ENCODE data around the gene TTLL11.

The TTLL11 gene

GRCh38 chr9:121871431-121872025, 221.6 kb downstream of the TTLL11 start:
- no peak overlapping the region for H3K9ac ChIP-seq (ENCODE audit: low read depth, low read length)
- H3K4me1 ChIP-seq (ENCODE audit: control insufficient read depth, insufficient read depth, low read length) = peaks cover 13% of the 10 kb centered on the region
- no peak overlapping the region for H3K4me3 ChIP-seq (ENCODE audit: low read length)
- no peaks in the 10 kb centered on the region for H3K9me3 ChIP-seq (replicated peaks; ENCODE audit: low read length)
- H3K27me3 ChIP-seq (ENCODE audit: control insufficient read depth, insufficient read depth, low read length) = no peaks in the 10 kb centered on the region
- no peak overlapping the region for H3K4me2 ChIP-seq (ENCODE audit: low read length)
- peaks cover 24% of the 10 kb centered on the region for H3K36me3 ChIP-seq (ENCODE audit: insufficient read depth, low read length)

GRCh38 chr9:121870271-121870670, 222.8 kb downstream of the TTLL11 start:
- no peaks in the 10 kb centered on the region for H3K9me3 ChIP-seq (replicated peaks; ENCODE audit: low read length)

GRCh38 chr9:121868626-121869025, 224.5 kb downstream of the TTLL11 start:
- Histone ChIP-seq H3K4me3 (ENCODE audit: low read length) (no peak overlapping the region), H3K9me3 (replicated peaks; ENCODE audit: low read length) (no peaks in the 10 kb centered on the region), H3K4me2 (ENCODE audit: low read length) (no peak overlapping the region), H3K36me3 (ENCODE audit: insufficient read depth, low read length) (peaks cover 24% of the 10 kb centered on the region), H3K4me1 (ENCODE audit: control insufficient read depth, insufficient read depth, low read length) (peaks cover 18% of the 10 kb centered on the region), H3K27me3 (ENCODE audit: control insufficient read depth, insufficient read depth, low read length) (no peaks in the 10 kb centered on the region), H3K9ac (ENCODE audit: low read depth, low read length) (no peak overlapping the region)

More at GRCh38 chr9:121870271-121870670, 222.8 kb downstream of the TTLL11 start:
- peaks cover 24% of the 10 kb centered on the region for H3K36me3 ChIP-seq (ENCODE audit: insufficient read depth, low read length)
- H3K27me3 ChIP-seq (ENCODE audit: control insufficient read depth, insufficient read depth, low read length) = no peaks in the 10 kb centered on the region
- H3K9ac ChIP-seq (ENCODE audit: low read depth, low read length) = no peak overlapping the region
- H3K4me3 ChIP-seq (ENCODE audit: low read length) = no peak overlapping the region
- H3K4me2 ChIP-seq (ENCODE audit: low read length) = no peak overlapping the region
- H3K4me1 ChIP-seq (ENCODE audit: control insufficient read depth, insufficient read depth, low read length) = peaks cover 9% of the 10 kb centered on the region

- Histone ChIP-seq H3K4me2 (ENCODE audit: low read length) (no peak overlapping the region), H3K36me3 (ENCODE audit: insufficient read depth, low read length) (peaks cover 30% of the 10 kb centered on the region), H3K9ac (ENCODE audit: low read depth, low read length) (no peak overlapping the region), H3K4me1 (ENCODE audit: control insufficient read depth, insufficient read depth, low read length) (peaks cover 17% of the 10 kb centered on the region), H3K9me3 (replicated peaks; ENCODE audit: low read length) (no peaks in the 10 kb centered on the region), H3K4me3 (ENCODE audit: low read length) (no peak overlapping the region), H3K27me3 (ENCODE audit: control insufficient read depth, insufficient read depth, low read length) (no peaks in the 10 kb centered on the region)
Observed at GRCh38 chr9:121866927-121867326, 226.2 kb downstream of the TTLL11 start.

GRCh38 chr9:121865884-121866283, 227.2 kb downstream of the TTLL11 start:
- Histone ChIP-seq H3K9ac (ENCODE audit: low read depth, low read length) (no peak overlapping the region), H3K36me3 (ENCODE audit: insufficient read depth, low read length) (peaks cover 30% of the 10 kb centered on the region), H3K9me3 (replicated peaks; ENCODE audit: low read length) (no peaks in the 10 kb centered on the region), H3K4me2 (ENCODE audit: low read length) (no peak overlapping the region), H3K27me3 (ENCODE audit: control insufficient read depth, insufficient read depth, low read length) (no peaks in the 10 kb centered on the region), H3K4me3 (ENCODE audit: low read length) (no peak overlapping the region), H3K4me1 (ENCODE audit: control insufficient read depth, insufficient read depth, low read length) (peaks cover 20% of the 10 kb centered on the region)

GRCh38 chr9:121865060-121865459, 228.0 kb downstream of the TTLL11 start:
- H3K36me3 ChIP-seq (ENCODE audit: insufficient read depth, low read length) = peaks cover 30% of the 10 kb centered on the region
- H3K9me3 ChIP-seq (replicated peaks; ENCODE audit: low read length) = no peaks in the 10 kb centered on the region
- no peak overlapping the region for H3K4me3 ChIP-seq (ENCODE audit: low read length)
- peaks cover 26% of the 10 kb centered on the region for H3K4me1 ChIP-seq (ENCODE audit: control insufficient read depth, insufficient read depth, low read length)
- no peaks in the 10 kb centered on the region for H3K27me3 ChIP-seq (ENCODE audit: control insufficient read depth, insufficient read depth, low read length)
- H3K4me2 ChIP-seq (ENCODE audit: low read length) = no peak overlapping the region
- no peak overlapping the region for H3K9ac ChIP-seq (ENCODE audit: low read depth, low read length)

GRCh38 chr9:121863955-121864354, 229.2 kb downstream of the TTLL11 start:
- Histone ChIP-seq H3K27me3 (ENCODE audit: control insufficient read depth, insufficient read depth, low read length) (no peaks in the 10 kb centered on the region), H3K4me1 (ENCODE audit: control insufficient read depth, insufficient read depth, low read length) (peaks cover 26% of the 10 kb centered on the region), H3K9ac (ENCODE audit: low read depth, low read length) (no peak overlapping the region), H3K9me3 (replicated peaks; ENCODE audit: low read length) (no peaks in the 10 kb centered on the region), H3K4me2 (ENCODE audit: low read length) (no peak overlapping the region), H3K4me3 (ENCODE audit: low read length) (no peak overlapping the region), H3K36me3 (ENCODE audit: insufficient read depth, low read length) (peaks cover 32% of the 10 kb centered on the region)

- Histone ChIP-seq H3K27me3 (ENCODE audit: control insufficient read depth, insufficient read depth, low read length) (no peaks in the 10 kb centered on the region), H3K4me1 (ENCODE audit: control insufficient read depth, insufficient read depth, low read length) (peaks cover 26% of the 10 kb centered on the region), H3K9me3 (replicated peaks; ENCODE audit: low read length) (no peaks in the 10 kb centered on the region), H3K4me2 (ENCODE audit: low read length) (no peak overlapping the region), H3K9ac (ENCODE audit: low read depth, low read length) (no peak overlapping the region), H3K4me3 (ENCODE audit: low read length) (no peak overlapping the region), H3K36me3 (ENCODE audit: insufficient read depth, low read length) (peaks cover 19% of the 10 kb centered on the region)
Observed at GRCh38 chr9:121862371-121863332, 230.5 kb downstream of the TTLL11 start.

GRCh38 chr9:121861501-121862180, 231.5 kb downstream of the TTLL11 start:
- Histone ChIP-seq H3K36me3 (ENCODE audit: insufficient read depth, low read length) (peaks cover 14% of the 10 kb centered on the region), H3K4me1 (ENCODE audit: control insufficient read depth, insufficient read depth, low read length) (peaks cover 26% of the 10 kb centered on the region), H3K4me2 (ENCODE audit: low read length) (no peak overlapping the region), H3K9ac (ENCODE audit: low read depth, low read length) (no peak overlapping the region), H3K27me3 (ENCODE audit: control insufficient read depth, insufficient read depth, low read length) (no peaks in the 10 kb centered on the region), H3K9me3 (replicated peaks; ENCODE audit: low read length) (no peaks in the 10 kb centered on the region), H3K4me3 (ENCODE audit: low read length) (no peak overlapping the region)

GRCh38 chr9:121860744-121861143, 232.4 kb downstream of the TTLL11 start:
- no peaks in the 10 kb centered on the region for H3K9me3 ChIP-seq (replicated peaks; ENCODE audit: low read length)
- peaks cover 26% of the 10 kb centered on the region for H3K4me1 ChIP-seq (ENCODE audit: control insufficient read depth, insufficient read depth, low read length)
- peaks cover 14% of the 10 kb centered on the region for H3K36me3 ChIP-seq (ENCODE audit: insufficient read depth, low read length)
- H3K9ac ChIP-seq (ENCODE audit: low read depth, low read length) = no peak overlapping the region
- no peak overlapping the region for H3K4me3 ChIP-seq (ENCODE audit: low read length)
- no peak overlapping the region for H3K4me2 ChIP-seq (ENCODE audit: low read length)
- H3K27me3 ChIP-seq (ENCODE audit: control insufficient read depth, insufficient read depth, low read length) = no peaks in the 10 kb centered on the region

GRCh38 chr9:121860213-121860612, 232.9 kb downstream of the TTLL11 start:
- H3K4me1 ChIP-seq (ENCODE audit: control insufficient read depth, insufficient read depth, low read length) = peaks cover 26% of the 10 kb centered on the region
- H3K27me3 ChIP-seq (ENCODE audit: control insufficient read depth, insufficient read depth, low read length) = no peaks in the 10 kb centered on the region
- H3K36me3 ChIP-seq (ENCODE audit: insufficient read depth, low read length) = peaks cover 14% of the 10 kb centered on the region
- H3K9ac ChIP-seq (ENCODE audit: low read depth, low read length) = no peak overlapping the region
- H3K4me3 ChIP-seq (ENCODE audit: low read length) = no peak overlapping the region
- no peak overlapping the region for H3K4me2 ChIP-seq (ENCODE audit: low read length)
- no peaks in the 10 kb centered on the region for H3K9me3 ChIP-seq (replicated peaks; ENCODE audit: low read length)
